ENCODE data around the gene MEGF10. TPM values are rescaled to one million over a fixed set of nuclear protein-coding genes. Genes with fewer than 3 reads are reported as not detected.

MEGF10 gene
- polyA plus RNA-seq, 4 donors = 0.31 to 0.35 TPM; not detected in 2

DNA sequence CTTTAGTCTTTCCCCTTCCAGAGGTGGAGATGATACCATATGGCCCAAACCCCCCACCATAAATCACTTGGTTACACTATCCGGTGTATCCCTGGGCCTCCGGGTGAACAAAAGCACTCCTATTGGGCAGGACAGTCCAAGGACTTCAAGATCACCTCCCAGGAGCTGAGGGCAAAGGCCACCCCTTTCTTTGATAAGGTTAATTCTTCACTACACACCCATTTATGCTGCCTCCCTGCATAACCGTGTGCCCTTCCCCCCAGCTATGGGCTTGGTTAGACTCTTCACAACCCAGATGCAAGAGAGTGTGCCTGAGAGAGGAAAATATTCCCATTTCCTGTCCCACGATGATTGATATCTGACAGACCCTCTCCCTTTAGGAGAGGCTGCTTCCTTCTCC, 162.0 kb downstream of the MEGF10 start:
- peaks cover 0 to 8% (median 4%) of the 10 kb centered on the region in 3 donors for H3K4me1 ChIP-seq (ENCODE audit: control insufficient read depth in 3 of 3, insufficient read depth in 2 of 3, low read depth in 1 of 3, low read length in 2 of 3)
- no peaks in the 10 kb centered on the region for H3K36me3 ChIP-seq (ENCODE audit: control insufficient read depth in 3 of 3, insufficient read depth in 2 of 3, low read depth in 1 of 3, low read length in 3 of 3)
- WGBS, 3 donors = 19 to 45% (median 28%) methylated on average over 4 of the region's 4 CpGs
- DNase-seq (peak; percentile 53 to 94), FAIRE-seq (no peak)
- no peak overlapping the region for H3K27ac ChIP-seq (ENCODE audit: low read depth in 1 of 3, low read length in 2 of 3)
- H3K9me3 ChIP-seq (ENCODE audit: control insufficient read depth in 2 of 2, insufficient read depth in 1 of 2, low read depth in 1 of 2, low read length in 1 of 2) = no peaks in the 10 kb centered on the region
- no peak overlapping the region for H3K4me3 ChIP-seq (ENCODE audit: low read depth in 1 of 3, low read length in 3 of 3)
- H3K27me3 ChIP-seq (ENCODE audit: control insufficient read depth in 3 of 3, insufficient read depth in 3 of 3, low read length in 3 of 3) = no peaks in the 10 kb centered on the region

DNA sequence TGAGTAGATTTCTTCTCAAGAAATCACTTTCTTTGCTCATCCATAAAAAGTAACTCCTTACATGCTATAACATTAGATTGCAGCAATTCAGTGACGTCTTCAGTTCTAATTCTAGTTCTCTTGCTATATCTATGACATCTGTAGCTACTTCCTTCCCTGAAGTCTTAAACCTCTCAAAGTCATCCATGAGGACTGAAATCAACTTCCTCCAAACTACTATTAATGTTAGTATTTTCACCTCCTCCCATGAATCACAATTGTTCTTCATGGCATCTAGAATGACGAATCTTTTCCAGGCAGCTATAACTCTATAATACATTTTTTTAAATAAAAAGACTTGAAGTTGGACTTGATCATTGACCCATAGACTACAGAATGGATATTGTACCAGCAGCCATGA, 180.6 kb downstream of the MEGF10 start:
- WGBS, 3 donors = 48 to 83% (median 62%) methylated on average over 2 of the region's 2 CpGs
- FAIRE-seq (no peak), DNase-seq (no peak)
- H3K36me3 ChIP-seq (ENCODE audit: control insufficient read depth in 3 of 3, insufficient read depth in 2 of 3, low read depth in 1 of 3, low read length in 3 of 3) = no peaks in the 10 kb centered on the region
- H3K4me1 ChIP-seq (ENCODE audit: control insufficient read depth in 3 of 3, insufficient read depth in 2 of 3, low read depth in 1 of 3, low read length in 2 of 3) = no peaks in the 10 kb centered on the region
- no peaks in the 10 kb centered on the region for H3K27me3 ChIP-seq (ENCODE audit: control insufficient read depth in 3 of 3, insufficient read depth in 3 of 3, low read length in 3 of 3)
- no peaks in the 10 kb centered on the region for H3K9me3 ChIP-seq (ENCODE audit: control insufficient read depth in 2 of 2, insufficient read depth in 1 of 2, low read depth in 1 of 2, low read length in 1 of 2)
- H3K4me3 ChIP-seq (ENCODE audit: low read depth in 1 of 3, low read length in 3 of 3) = no peak overlapping the region
- H3K27ac ChIP-seq (ENCODE audit: low read depth in 1 of 3, low read length in 2 of 3) = no peak overlapping the region

DNA sequence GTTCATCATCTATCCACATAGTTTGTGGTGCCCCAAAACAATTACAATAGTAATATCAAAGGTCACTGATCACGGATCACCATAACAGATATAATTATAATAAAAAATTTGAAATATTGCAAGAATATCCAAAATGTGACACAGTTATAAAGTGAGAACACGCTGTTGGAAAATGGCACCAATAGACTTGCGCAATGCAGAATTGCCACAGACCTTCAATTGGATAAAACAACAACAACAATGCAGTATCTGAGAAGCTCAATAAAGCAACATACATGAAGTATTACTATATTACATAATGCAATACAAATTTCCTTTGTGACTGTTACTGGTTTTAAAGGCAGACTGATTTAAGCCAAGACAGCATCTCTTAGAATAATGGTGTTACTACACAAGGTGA, 182.1 kb downstream of the MEGF10 start:
- H3K27ac ChIP-seq (ENCODE audit: low read depth in 1 of 3, low read length in 2 of 3) = no peak overlapping the region
- no peaks in the 10 kb centered on the region for H3K4me1 ChIP-seq (ENCODE audit: control insufficient read depth in 3 of 3, insufficient read depth in 2 of 3, low read depth in 1 of 3, low read length in 2 of 3)
- H3K9me3 ChIP-seq (ENCODE audit: control insufficient read depth in 2 of 2, insufficient read depth in 1 of 2, low read depth in 1 of 2, low read length in 1 of 2) = no peaks in the 10 kb centered on the region
- H3K4me3 ChIP-seq (ENCODE audit: low read depth in 1 of 3, low read length in 3 of 3) = no peak overlapping the region
- DNase-seq = no peak
- no peaks in the 10 kb centered on the region for H3K27me3 ChIP-seq (ENCODE audit: control insufficient read depth in 3 of 3, insufficient read depth in 3 of 3, low read length in 3 of 3)
- FAIRE-seq = no peak
- no peaks in the 10 kb centered on the region for H3K36me3 ChIP-seq (ENCODE audit: control insufficient read depth in 3 of 3, insufficient read depth in 2 of 3, low read depth in 1 of 3, low read length in 3 of 3)
- 90 to 96% (median 94%) methylated on average over 3 of the region's 3 CpGs for WGBS, 3 donors

DNA sequence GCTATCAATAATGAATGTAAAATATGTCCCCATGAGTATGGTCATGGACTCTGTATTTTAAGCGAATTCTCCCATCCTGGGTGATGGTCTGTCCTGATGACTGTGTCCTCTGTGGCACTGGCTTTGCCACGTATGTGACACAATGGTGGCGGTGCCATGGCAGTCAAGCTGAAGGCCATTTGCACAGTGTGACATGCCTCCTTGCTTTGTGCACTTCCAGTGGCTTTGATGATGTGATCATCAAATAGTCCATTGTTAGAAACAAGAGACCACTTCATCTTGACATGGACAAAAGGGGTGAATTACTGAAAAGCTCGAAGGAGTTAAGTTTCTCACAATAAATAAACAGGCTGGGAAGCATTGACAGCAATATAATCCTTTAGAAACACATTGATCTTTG, 195.9 kb downstream of the MEGF10 start:
- Histone ChIP-seq H3K9me3 (ENCODE audit: control insufficient read depth in 2 of 2, insufficient read depth in 1 of 2, low read depth in 1 of 2, low read length in 1 of 2) (peaks cover 0 to 6% of the 10 kb centered on the region in 2 donors), H3K27ac (ENCODE audit: low read depth in 1 of 3, low read length in 2 of 3) (no peak overlapping the region), H3K4me3 (ENCODE audit: low read depth in 1 of 3, low read length in 3 of 3) (no peak overlapping the region), H3K27me3 (ENCODE audit: control insufficient read depth in 3 of 3, insufficient read depth in 3 of 3, low read length in 3 of 3) (no peaks in the 10 kb centered on the region), H3K4me1 (ENCODE audit: control insufficient read depth in 3 of 3, insufficient read depth in 2 of 3, low read depth in 1 of 3, low read length in 2 of 3) (peaks cover 0 to 3% (median 2%) of the 10 kb centered on the region in 3 donors), H3K36me3 (ENCODE audit: control insufficient read depth in 3 of 3, insufficient read depth in 2 of 3, low read depth in 1 of 3, low read length in 3 of 3) (no peaks in the 10 kb centered on the region)
- DNase-seq = no peak
- no peak for FAIRE-seq
- WGBS, 3 donors = 81 to 88% (median 82%) methylated on average over 4 of the region's 4 CpGs

DNA sequence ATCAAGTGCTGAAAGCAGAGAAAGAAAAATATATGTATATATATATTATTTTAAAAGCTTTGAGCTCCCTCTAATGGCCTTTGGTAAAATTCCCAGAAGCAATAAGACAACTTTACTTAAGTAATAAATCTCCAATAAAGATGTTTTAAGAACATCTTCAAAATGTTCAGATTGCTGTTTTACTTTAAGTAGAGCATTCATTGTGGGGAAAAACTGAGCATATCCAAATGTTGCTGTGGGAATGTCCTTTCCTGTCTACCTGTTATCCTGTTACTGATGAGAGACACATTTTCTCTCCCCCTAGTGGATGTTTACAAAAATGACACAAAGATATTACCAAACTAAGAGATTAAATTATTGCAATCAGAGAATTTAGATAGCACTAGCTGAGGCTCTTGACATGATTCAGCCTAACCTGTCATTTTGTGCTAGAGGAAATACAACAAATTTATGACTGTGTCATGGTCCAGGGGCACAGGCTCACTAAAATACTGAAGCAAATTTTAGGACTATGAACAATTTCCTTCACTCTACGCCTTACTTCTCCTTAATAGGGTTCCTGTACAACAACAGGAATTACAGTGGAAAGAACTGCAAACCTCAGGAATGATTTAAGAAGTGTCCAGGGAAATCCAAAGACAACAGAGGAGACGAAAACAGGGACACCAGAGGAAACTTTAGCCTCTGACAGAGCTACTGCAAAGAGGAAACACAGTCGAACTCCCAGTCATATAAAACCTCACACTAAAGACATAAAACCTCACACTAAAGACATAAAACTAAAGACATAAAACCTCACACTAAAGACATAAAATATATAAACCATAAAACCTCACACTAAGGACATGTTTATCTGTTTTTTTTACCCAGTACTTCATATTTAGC, 202.5 kb downstream of the MEGF10 start:
- WGBS, 3 donors = 57 to 67% (median 59%) methylated on average over 3 of the region's 3 CpGs
- H3K27ac ChIP-seq (ENCODE audit: low read depth in 1 of 3, low read length in 2 of 3) = no peak overlapping the region
- no peaks in the 10 kb centered on the region for H3K36me3 ChIP-seq (ENCODE audit: control insufficient read depth in 3 of 3, insufficient read depth in 2 of 3, low read depth in 1 of 3, low read length in 3 of 3)
- DNase-seq = peak; percentile 71 to 72
- no peak overlapping the region for H3K4me3 ChIP-seq (ENCODE audit: low read depth in 1 of 3, low read length in 3 of 3)
- H3K4me1 ChIP-seq (ENCODE audit: control insufficient read depth in 3 of 3, insufficient read depth in 2 of 3, low read depth in 1 of 3, low read length in 2 of 3) = peaks cover 0 to 4% (median 3%) of the 10 kb centered on the region in 3 donors
- no peaks in the 10 kb centered on the region for H3K27me3 ChIP-seq (ENCODE audit: control insufficient read depth in 3 of 3, insufficient read depth in 3 of 3, low read length in 3 of 3)
- peaks cover 0 to 6% of the 10 kb centered on the region in 2 donors for H3K9me3 ChIP-seq (ENCODE audit: control insufficient read depth in 2 of 2, insufficient read depth in 1 of 2, low read depth in 1 of 2, low read length in 1 of 2)
- peak; percentile 84 for FAIRE-seq

DNA sequence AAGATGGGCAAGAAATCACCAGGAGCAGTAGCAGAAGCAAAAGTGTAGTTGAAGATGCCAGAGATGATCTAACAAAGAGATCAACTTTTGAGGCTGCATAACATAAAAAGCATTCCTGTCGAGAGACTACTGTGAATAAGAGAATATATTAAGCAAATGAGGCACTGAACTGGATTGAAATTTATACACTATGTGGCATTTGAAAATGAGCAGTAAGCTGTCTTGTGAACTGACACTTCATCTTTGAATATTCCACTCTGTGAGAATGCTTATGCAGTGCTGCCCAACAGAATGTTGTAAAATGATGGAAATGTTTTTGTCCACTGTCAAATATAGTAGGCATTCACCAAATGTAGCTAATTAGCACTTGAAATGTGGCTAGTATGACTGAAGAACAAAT, 208.0 kb downstream of the MEGF10 start:
- DNase-seq = no peak
- Histone ChIP-seq H3K27me3 (ENCODE audit: control insufficient read depth in 3 of 3, insufficient read depth in 3 of 3, low read length in 3 of 3) (no peaks in the 10 kb centered on the region), H3K4me1 (ENCODE audit: control insufficient read depth in 3 of 3, insufficient read depth in 2 of 3, low read depth in 1 of 3, low read length in 2 of 3) (no peaks in the 10 kb centered on the region), H3K9me3 (ENCODE audit: control insufficient read depth in 2 of 2, insufficient read depth in 1 of 2, low read depth in 1 of 2, low read length in 1 of 2) (no peaks in the 10 kb centered on the region), H3K4me3 (ENCODE audit: low read depth in 1 of 3, low read length in 3 of 3) (no peak overlapping the region), H3K27ac (ENCODE audit: low read depth in 1 of 3, low read length in 2 of 3) (no peak overlapping the region), H3K36me3 (ENCODE audit: control insufficient read depth in 3 of 3, insufficient read depth in 2 of 3, low read depth in 1 of 3, low read length in 3 of 3) (no peaks in the 10 kb centered on the region)
- WGBS, 3 donors = 69 to 76% (median 71%) methylated on average over 1 of the region's 1 CpG
- no peak for FAIRE-seq

DNA sequence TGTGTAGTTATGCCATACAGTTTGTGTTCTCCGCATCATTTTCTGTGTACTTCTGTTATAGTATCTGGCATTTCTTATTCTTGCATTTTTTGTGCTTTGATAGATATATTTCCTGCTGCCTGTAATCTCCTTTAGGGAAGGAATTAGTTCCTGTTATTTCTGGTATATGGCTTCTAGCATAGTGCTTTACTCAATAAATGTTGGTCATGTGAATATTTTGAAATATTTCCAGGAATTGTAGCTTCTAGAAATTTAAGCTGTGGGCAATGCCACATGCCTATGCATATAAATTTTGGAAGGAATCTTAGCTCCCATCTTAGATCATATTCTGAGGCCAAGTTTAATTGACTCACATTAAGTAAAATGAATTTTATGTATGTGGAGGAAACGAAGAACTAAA, 215.3 kb downstream of the MEGF10 start:
- H3K4me1 ChIP-seq (ENCODE audit: control insufficient read depth in 3 of 3, insufficient read depth in 2 of 3, low read depth in 1 of 3, low read length in 2 of 3) = no peaks in the 10 kb centered on the region
- no peaks in the 10 kb centered on the region for H3K36me3 ChIP-seq (ENCODE audit: control insufficient read depth in 3 of 3, insufficient read depth in 2 of 3, low read depth in 1 of 3, low read length in 3 of 3)
- no peak overlapping the region for H3K4me3 ChIP-seq (ENCODE audit: low read depth in 1 of 3, low read length in 3 of 3)
- no peak overlapping the region for H3K27ac ChIP-seq (ENCODE audit: low read depth in 1 of 3, low read length in 2 of 3)
- 78 to 87% (median 79%) methylated on average over 2 of the region's 2 CpGs for WGBS, 3 donors
- DNase-seq (no peak), FAIRE-seq (no peak)
- H3K27me3 ChIP-seq (ENCODE audit: control insufficient read depth in 3 of 3, insufficient read depth in 3 of 3, low read length in 3 of 3) = no peaks in the 10 kb centered on the region
- H3K9me3 ChIP-seq (ENCODE audit: control insufficient read depth in 2 of 2, insufficient read depth in 1 of 2, low read depth in 1 of 2, low read length in 1 of 2) = no peaks in the 10 kb centered on the region

DNA sequence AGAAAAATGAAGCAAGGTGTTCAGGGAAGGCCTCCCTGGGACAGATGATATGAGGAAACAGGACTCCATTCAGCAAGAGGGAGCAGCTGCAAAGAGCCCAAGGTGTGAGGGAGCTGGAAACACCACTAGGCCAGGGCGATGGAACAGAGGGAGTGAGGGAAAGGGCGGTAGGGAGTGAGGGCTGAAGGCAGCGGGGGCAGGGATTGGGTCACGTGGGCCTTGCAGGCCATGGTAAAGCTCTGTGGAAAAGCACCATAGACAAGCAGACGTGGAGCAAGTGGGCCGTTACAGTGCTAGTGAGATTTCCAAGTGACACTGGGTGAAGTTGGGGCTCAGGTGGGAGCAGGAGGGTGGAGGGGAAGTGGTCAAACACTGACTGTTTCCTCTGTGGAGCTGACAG, 216.0 kb downstream of the MEGF10 start:
- FAIRE-seq = no peak
- 75 to 89% (median 85%) methylated on average over 6 of the region's 6 CpGs for WGBS, 3 donors

More for the DNA sequence above, 216.0 kb downstream of the MEGF10 start:
- no peak for DNase-seq
- Histone ChIP-seq H3K9me3 (ENCODE audit: control insufficient read depth in 2 of 2, insufficient read depth in 1 of 2, low read depth in 1 of 2, low read length in 1 of 2) (no peaks in the 10 kb centered on the region), H3K4me3 (ENCODE audit: low read depth in 1 of 3, low read length in 3 of 3) (no peak overlapping the region), H3K27me3 (ENCODE audit: control insufficient read depth in 3 of 3, insufficient read depth in 3 of 3, low read length in 3 of 3) (no peaks in the 10 kb centered on the region), H3K27ac (ENCODE audit: low read depth in 1 of 3, low read length in 2 of 3) (no peak overlapping the region), H3K36me3 (ENCODE audit: control insufficient read depth in 3 of 3, insufficient read depth in 2 of 3, low read depth in 1 of 3, low read length in 3 of 3) (no peaks in the 10 kb centered on the region), H3K4me1 (ENCODE audit: control insufficient read depth in 3 of 3, insufficient read depth in 2 of 3, low read depth in 1 of 3, low read length in 2 of 3) (no peaks in the 10 kb centered on the region)
